Measurements from ENCODE around the gene DUSP9.
"Not testable (repeated sequence)": the region's sequence is repeated elsewhere in the genome, so short reads cannot be mapped to it uniquely, and the experiment has no call there.

DUSP9 gene

DNA sequence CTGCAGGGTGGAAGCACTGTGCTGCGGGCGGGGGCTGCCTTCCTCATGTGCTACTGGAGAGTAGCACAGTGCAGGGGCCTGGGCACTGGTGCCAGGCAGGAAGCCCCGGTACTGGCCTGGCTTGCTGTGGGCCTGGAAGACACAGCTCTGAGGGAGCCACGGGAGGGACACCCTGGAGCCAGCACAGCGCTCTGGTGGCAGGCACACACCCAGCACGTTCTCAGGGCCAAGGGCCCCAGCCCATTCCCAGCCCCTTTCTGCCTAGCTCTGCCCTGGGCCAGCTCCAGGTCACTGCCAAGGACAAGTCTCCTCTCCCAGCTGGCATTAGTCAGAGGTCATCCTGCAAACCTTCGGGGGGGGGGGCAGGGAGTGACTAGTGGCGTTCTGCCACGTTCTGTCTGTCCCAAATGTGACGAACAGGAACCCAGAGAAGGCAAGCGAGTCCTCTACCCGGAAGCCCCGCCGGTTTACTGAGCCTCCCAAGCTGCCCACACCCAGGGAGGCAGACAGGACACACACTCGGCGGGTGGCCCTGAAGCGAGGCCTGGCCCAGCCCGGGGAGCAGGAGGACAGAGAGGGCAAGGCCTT lies 52.9 kb downstream of the DUSP9 start:
- H3K4me1 Mint-ChIP-seq (ENCODE audit: low read depth); DNase-seq (ENCODE audit: low spot score); H3K36me3 Mint-ChIP-seq (ENCODE audit: low read depth); H3K9me3 Mint-ChIP-seq; H3K27ac Mint-ChIP-seq; H3K4me3 Mint-ChIP-seq; H3K27me3 Mint-ChIP-seq (ENCODE audit: low read depth): not testable (repeated sequence)

GRCh38 chrX:153700376-153700945 lies 53.5 kb downstream of the DUSP9 start:
- no peak for DNase-seq (ENCODE audit: low spot score)
- H3K36me3 Mint-ChIP-seq (ENCODE audit: low read depth), result peaks cover 10% of the 10 kb centered on the region
- no peak overlapping the region for H3K27ac Mint-ChIP-seq
- no peak overlapping the region for H3K4me3 Mint-ChIP-seq
- H3K9me3 Mint-ChIP-seq, result no peaks in the 10 kb centered on the region
- H3K4me1 Mint-ChIP-seq (ENCODE audit: low read depth), result no peaks in the 10 kb centered on the region
- no peaks in the 10 kb centered on the region for H3K27me3 Mint-ChIP-seq (ENCODE audit: low read depth)

All from T-helper 2 cell treated with Interferon-gamma antibody and Interleukin-4, amounts not matched to agents 5 μg/mL and 100 μg/mL, for 36 hours (primary cell).